Stimulated activated CD4-positive, alpha-beta T cell treated with anti-CD3 and anti-CD28 coated beads, Interleukin-15, amount 100 ng/mL, for 1 hour (primary cell): ENCODE measurements around the gene SCGB1A1.
"Not testable (repeated sequence)": the region's sequence is repeated elsewhere in the genome, so short reads cannot be mapped to it uniquely, and the experiment has no call there.

Experiments
- DNase-seq, 2 donors: peaks; one replicate each; pipeline ENCODE4 v3.0.0-alpha.2; 2020; ENCODE audit warnings: low read depth in 1 of 2, low spot score in 1 of 2

SCGB1A1 gene

GRCh38 chr11:62449451-62449851 is 30.6 kb downstream of the SCGB1A1 start:
- no peak for DNase-seq

- DNase-seq = not testable (repeated sequence)
These were observed 31.1 kb downstream of the SCGB1A1 start for GRCh38 chr11:62449912-62450311.

DNA sequence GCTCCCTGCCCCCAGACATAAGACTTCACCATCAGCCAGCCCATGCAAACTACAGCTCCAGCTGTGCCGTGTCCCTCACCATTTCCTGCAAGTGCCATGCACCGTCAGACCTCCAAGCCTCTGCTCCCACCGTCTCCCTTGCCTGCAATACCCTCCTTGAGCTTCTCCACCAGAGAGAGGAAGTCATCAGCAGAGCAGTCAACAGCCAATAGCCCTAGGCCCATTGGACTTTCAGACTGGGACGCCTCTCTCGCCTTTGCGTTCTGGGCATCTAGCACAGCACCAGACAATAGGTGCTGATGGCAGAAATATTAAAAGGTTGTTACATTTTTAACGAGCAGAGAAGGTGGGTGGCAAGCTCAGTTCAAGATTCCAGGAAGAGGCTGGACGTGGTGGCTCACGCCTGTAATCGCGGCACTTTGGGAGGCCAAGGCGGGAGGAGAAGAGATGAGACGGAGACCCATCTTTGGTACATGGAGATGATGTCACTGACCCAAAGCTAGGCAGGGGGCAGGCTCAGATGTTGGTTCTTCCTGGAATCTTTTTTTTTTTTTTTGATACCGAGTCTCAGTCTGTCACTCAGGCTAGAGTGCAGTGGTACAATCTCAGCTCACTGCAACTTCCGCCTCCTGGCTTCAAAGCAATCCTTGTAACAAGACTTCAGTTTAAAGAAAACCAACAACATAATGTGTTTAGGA is 31.9 kb downstream of the SCGB1A1 start:
- DNase-seq = no peak

DNA sequence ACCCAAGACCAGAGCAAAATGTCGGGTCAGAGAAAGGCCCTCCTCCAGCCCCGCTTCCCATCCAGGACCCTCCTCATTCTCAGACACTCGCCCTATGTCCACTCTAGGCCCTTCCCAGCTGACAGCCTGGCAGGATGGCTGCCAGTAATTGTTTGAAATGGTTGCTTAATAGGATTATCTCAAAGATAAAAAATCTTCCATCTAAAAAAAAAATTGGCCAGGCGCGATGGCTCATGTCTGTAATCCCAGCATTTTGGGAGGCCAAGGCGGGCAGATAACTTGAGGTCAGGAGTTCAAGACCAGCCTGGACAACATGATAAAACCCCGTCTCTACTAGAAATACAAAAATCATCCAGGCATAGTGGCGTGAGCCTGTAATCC is 32.4 kb downstream of the SCGB1A1 start:
- no peak for DNase-seq

DNA sequence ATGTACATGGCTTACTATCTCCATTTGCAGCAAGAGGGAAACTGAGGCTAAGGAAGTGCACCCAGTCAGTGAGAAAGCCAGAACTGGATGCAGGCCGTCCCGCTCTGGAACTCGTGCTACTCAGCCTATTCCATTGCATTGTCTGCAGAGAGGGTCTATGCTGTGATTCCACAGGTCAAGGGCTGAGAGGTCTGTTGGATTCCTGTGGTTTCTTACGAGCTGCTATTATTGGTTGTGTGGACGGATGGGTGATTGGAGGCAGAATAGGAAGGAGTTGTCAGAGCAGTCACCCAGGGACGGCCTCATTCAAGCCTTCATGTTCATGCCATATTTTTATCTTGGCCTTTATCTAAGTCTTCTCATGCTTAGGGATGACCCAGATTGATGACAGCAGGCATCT is 33.4 kb downstream of the SCGB1A1 start:
- DNase-seq = no peak

GRCh38 chr11:62452839-62453468 is 34.1 kb downstream of the SCGB1A1 start:
- DNase-seq = no peak

DNA sequence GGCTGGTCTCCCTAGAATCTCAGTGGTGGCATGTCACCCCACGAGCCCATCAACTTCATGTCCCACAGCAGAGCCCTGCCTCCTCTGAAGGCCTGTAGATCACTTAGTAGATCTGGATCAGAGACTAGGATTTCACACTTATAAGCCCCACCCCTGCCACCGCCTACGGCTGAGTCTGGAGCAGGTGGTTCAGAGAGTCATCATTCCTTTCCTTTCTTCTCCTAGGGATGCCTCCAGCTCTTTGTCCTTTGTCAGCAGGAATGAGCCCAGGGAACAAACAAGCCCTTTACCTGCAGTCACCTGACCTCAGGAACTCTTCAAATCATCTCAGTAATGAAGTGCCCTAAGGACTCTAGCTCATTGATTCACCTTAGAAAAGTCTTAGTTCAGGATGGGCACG is 37.8 kb downstream of the SCGB1A1 start:
- no peak for DNase-seq

DNA sequence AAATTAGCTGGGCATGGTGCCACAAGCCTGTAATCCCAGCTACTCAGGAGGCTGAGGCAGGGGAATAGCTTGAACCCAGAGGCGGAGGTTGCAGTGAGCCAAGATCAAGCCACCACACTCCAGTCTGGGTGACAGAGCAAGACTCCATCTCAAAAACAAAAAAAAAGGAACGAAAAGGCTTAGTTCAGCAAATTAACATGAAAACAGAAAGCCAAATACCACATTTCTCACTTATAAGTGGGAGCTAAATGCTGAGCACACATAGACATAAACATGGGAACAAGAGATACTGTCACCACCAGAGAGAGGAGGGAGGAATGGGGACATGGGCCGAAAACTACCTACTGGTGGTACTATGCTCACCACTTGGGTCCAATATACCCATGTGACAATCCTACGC is 38.6 kb downstream of the SCGB1A1 start:
- DNase-seq = no peak

- DNase-seq = no peak
These were observed 39.6 kb downstream of the SCGB1A1 start for GRCh38 chr11:62458212-62459002.

GRCh38 chr11:62459080-62459479 is 40.2 kb downstream of the SCGB1A1 start:
- no peak for DNase-seq

GRCh38 chr11:62461740-62462507 is 43.1 kb downstream of the SCGB1A1 start:
- no peak for DNase-seq

GRCh38 chr11:62462508-62462892 is 43.7 kb downstream of the SCGB1A1 start:
- DNase-seq = no peak

DNA sequence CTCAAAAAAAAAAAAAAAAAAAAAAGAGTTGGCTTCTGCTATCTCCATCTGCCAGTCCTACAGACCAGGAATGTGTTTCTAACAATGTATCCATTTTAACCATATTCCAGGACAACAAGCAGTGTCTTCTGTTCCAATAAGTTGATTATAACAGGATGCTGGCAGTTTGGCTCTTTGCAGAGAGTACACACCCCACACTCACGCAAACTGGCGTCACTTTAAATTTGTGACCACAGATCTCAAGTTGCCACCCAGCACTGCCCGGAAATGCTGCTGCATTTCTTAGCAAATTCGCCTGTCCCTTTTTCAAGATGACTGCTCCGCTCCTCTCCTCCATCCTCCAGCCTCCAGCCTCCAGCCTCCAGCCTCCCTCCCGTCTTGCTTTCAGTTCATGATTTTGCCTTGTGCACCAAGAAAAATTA is 44.3 kb downstream of the SCGB1A1 start:
- DNase-seq = no peak

DNA sequence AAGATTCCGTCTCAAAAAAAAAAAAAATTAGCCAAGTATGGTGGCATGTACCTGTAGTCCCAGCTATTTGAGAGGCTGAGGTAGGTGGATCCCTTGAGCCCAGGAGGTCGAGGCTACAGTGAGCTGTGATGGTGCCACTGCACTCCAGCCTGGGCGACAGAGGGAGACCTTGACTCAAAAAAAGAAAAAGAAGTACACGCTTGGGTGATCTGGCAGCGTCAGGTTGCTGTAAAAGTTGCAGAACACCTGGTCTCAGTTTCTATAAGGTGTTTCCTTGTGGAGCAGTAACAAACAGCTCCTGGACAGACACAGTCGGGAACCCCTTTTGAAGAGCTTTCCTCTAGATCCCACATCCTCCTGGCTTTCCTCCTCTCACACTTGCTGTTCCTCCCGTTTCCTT is 45.8 kb downstream of the SCGB1A1 start:
- DNase-seq = no peak

DNA sequence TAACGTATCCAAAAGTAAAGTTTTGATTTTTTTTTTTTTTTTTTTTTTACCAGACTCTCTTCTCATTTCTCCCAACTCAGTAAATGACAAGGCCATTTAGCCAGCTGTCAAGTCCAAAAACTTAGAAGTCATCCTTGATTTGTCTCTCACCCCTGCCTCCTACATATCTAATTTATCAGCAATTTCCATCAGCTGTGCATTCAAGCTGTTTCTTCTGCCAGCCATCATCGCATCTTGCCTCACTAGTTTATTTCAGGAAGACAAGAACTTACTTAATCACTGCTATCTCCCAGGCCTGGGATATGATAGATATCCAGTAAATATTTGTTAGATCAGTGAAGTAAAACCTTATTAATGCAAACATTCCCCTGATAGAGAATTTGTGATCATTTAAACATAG is 47.6 kb downstream of the SCGB1A1 start:
- no peak for DNase-seq

DNA sequence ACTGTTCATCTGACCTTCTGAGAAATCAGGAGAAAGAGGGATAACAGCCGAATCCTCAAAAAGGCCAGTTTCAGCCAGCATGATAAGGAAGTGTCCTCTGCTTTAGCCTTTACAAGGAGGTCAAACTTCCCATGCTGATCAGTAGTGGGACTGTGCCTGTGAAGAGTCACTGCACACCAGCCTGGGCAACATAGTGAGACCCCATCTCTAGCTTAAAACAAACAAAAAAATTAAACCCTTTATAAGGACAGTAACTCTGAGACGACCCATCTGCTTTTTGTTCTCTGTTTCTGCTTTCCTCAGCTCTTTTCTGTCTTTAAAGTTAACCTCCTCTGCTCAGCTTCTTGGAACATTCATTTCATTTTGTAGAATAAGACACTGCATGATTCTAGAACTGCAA is 49.7 kb downstream of the SCGB1A1 start:
- no peak for DNase-seq

DNA sequence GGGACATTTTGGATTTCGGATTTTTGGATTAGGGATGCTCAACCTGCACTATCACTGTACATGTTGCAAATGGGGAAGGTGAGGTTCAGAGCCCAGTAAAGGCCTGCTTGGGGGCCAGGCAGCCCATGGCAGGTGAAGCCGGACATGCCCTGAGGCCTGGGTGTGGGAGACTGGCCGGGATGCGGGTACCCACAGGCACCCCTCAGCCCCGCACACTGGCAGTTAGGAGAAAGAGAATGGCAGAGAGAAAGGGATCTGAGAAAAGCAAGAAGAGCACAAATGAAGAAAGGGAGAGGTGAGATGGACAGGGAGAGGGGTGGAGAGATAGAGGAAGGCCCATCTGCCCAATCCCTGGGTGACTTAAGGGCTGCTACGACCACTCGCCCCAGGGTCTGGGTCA is 52.8 kb downstream of the SCGB1A1 start:
- no peak for DNase-seq

DNA sequence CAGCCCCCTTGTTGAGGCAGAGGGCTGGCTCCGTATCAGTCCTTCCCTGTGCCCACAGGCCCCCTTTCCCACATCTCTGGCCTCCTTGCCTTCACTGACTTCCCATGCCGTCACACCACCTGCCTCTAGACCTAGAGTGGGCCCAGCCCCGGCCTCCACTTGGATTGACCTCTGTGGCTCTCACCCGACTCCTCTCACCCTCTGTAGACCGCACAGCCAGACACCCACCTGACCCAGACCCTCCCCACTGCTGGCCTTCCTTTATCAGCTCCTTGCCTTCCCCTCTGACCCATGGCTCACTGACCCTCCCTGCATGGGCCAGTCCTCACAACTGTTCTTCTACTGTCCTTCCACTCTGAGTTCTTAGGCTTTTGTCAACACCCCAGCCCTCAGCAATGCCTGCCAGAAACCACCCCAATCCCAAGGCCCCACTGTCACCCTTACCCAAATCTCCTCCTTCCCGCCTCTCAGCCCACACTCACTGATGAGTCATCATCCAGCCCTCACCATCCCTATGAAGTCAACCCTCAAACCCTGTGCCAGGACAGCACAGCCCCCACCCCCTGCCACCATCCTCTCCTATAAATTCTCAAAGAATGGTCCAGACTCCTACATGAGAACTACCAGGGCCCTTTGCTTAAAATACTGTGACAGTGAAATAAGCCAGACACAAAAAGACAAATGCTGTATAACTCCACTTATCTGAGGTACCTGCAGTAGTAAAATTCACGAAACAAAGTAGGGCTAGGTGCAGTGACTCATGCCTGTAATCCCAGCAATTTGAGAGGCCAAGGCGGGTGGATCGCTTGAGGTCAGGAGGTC is 53.4 kb downstream of the SCGB1A1 start:
- DNase-seq = no peak
